Measurements from ENCODE around the gene ARID1A. TPM values are rescaled to one million over a fixed set of nuclear protein-coding genes. Genes with fewer than 3 reads are reported as not detected.
"Not testable (repeated sequence)": the region's sequence is repeated elsewhere in the genome, so short reads cannot be mapped to it uniquely, and the experiment has no call there.

The ARID1A gene
- total and polyA plus RNA-seq, 8 donors: 14.8 to 39.9 (median 25.5) TPM

DNA sequence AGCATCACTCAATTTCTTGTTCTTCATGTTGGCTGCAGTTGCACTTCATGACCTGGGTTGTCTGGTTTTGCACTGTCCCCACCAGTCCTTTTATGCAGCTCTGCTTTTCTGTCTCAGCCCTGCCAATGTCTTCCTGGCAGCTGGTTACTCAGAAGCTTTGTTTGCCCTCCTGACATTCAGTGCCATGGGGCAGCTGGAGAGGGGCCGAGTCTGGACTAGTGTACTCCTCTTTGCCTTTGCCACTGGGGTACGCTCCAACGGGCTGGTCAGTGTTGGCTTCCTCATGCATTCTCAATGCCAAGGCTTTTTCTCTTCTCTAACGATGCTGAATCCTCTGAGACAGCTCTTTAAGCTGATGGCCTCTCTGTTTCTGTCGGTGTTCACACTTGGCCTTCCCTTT is 98.6 kb downstream of the ARID1A start:
- ATAC-seq (peak in 2 of 4 donors; percentile 9 to 19), DNase-seq (no peak), FAIRE-seq (no peak)
- H3K9me3 ChIP-seq: no peaks in the 10 kb centered on the region
- 81 to 86% methylated on average over 5 of the region's 5 CpGs for WGBS, 2 donors
- TF ChIP-seq CTCF (IDR thresholded peaks at IDR 0.05): no peak
- H3K4me3 ChIP-seq: no peak overlapping the region
- H3K36me3 ChIP-seq: peaks cover 0 to 5% (median 0%) of the 10 kb centered on the region in 3 donors
- intact Hi-C loops (cut with DNase I): loop anchor here (5.0 to 10.0 kb wide), 3 partner anchors 120 to 192 kb away; no protein-coding TSS in a partner anchor
- peaks cover 0 to 3% (median 0%) of the 10 kb centered on the region in 3 donors for H3K4me1 ChIP-seq
- H3K27ac ChIP-seq: no peak overlapping the region
- H3K27me3 ChIP-seq: no peaks in the 10 kb centered on the region

- intact Hi-C loops (cut with DNase I): loop anchor here in 2 of 3 donors (10.0 kb wide), 2 partner anchors 123 to 193 kb away; no protein-coding TSS in a partner anchor
- DNase-seq: no peak
- Histone ChIP-seq H3K27ac (no peak overlapping the region), H3K36me3 (peaks cover 0 to 5% (median 0%) of the 10 kb centered on the region in 3 donors), H3K4me1 (no peaks in the 10 kb centered on the region), H3K4me3 (no peak overlapping the region), H3K9me3 (no peaks in the 10 kb centered on the region), H3K27me3 (no peaks in the 10 kb centered on the region)
- 86 to 92% methylated on average over 2 of the region's 2 CpGs for WGBS, 2 donors
- no peak for TF ChIP-seq CTCF (IDR thresholded peaks at IDR 0.05)
- no peak for ATAC-seq
- no peak for FAIRE-seq
These were observed 101.8 kb downstream of the ARID1A start for GRCh38 chr1:26797627-26798026.

- no peak for TF ChIP-seq CTCF (IDR thresholded peaks at IDR 0.05)
- ATAC-seq: peak in 3 of 4 donors; percentile 49 to 86 (median 85)
- Histone ChIP-seq H3K27me3 (no peaks in the 10 kb centered on the region), H3K36me3 (peaks cover 0 to 5% (median 0%) of the 10 kb centered on the region in 3 donors), H3K4me1 (no peaks in the 10 kb centered on the region), H3K4me3 (no peak overlapping the region), H3K27ac (peak overlapping the region in 2 of 4 donors; percentile 62 to 63), H3K9me3 (no peaks in the 10 kb centered on the region)
- FAIRE-seq: no peak
- WGBS, 2 donors: 54 to 58% methylated on average over 5 of the region's 5 CpGs
- intact Hi-C loops (cut with DNase I): loop anchor here in 2 of 3 donors (10.0 kb wide), 2 partner anchors 125 to 195 kb away; no protein-coding TSS in a partner anchor
- DNase-seq: no peak
These were observed 103.8 kb downstream of the ARID1A start for GRCh38 chr1:26799479-26800142.

DNA sequence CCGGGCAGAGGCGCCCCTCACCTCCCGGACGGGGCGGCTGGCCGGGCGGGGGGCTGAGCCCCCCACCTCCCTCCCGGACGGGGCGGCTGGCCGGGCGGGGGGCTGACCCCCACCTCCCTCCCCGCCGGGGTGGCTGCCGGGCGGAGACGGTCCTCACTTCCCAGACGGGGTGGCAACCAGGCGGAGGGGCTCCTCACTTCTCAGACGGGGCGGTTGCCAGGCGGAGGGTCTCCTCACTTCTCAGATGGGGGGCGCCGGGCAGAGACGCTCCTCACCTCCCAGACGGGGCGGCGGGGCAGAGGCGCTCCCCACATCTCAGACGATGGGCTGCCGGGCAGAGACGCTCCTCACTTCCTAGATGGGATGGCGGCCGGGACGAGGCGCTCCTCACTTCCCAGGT is 108.1 kb downstream of the ARID1A start:
- intact Hi-C loops (cut with DNase I); H3K4me1 ChIP-seq; H3K36me3 ChIP-seq; H3K4me3 ChIP-seq; ATAC-seq; H3K27me3 ChIP-seq; FAIRE-seq; H3K27ac ChIP-seq; H3K9me3 ChIP-seq; DNase-seq: not testable (repeated sequence)
- 94 to 97% methylated on average over 13 to 26 of the region's 36 CpGs for WGBS, 2 donors

DNA sequence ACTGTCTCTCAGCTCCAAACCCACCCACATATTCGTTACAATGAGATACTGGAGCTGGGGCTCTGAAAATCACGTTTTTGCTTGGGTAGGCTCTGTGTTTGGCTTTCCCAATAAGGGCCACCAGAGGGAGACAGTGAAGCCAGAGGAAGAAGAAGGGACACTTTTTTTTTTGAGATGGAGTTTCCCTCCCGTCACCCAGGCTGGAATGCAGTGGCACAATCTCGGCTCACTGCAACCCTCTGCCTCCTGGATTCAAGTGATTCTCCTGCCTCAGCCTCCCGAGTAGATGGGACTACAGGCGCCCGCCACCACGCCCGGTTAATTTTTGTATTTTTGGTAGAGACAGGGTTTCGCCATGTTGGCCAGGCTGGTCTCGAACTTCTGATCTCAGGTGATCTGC is 114.3 kb downstream of the ARID1A start:
- FAIRE-seq: not testable (repeated sequence)

More for the DNA sequence above, 114.3 kb downstream of the ARID1A start:
- H3K4me3 ChIP-seq; H3K9me3 ChIP-seq; H3K27ac ChIP-seq; H3K36me3 ChIP-seq; intact Hi-C loops (cut with DNase I); H3K4me1 ChIP-seq; H3K27me3 ChIP-seq: not testable (repeated sequence)
- WGBS, 2 donors: 47 to 48% methylated on average over 11 of the region's 11 CpGs
- peak; percentile 63 to 96 (median 86) for ATAC-seq
- peak in 4 of 6 donors; percentile 54 to 72 (median 58) for DNase-seq
- peak; percentile 26 to 56 (median 51) for TF ChIP-seq CTCF (IDR thresholded peaks at IDR 0.05)

Data from pancreas (tissue), 10 donors.